Gastrocnemius medialis (tissue), 4 donors: ENCODE data around the gene CHRDL1.

Experiments
- POLR2A ChIP-seq, 2 donors: fragments of 450-650 bp; IDR thresholded peaks; one replicate each; pipeline ENCODE4 v1.6.1; 2017; ENCODE audit warnings: antibody characterized with exemption in 2 of 2, mild to moderate bottlenecking in 2 of 2, moderate library complexity in 2 of 2
- TF ChIP-seq, protein P1 (sequence below), 5 experiments: fragments of 450-650 bp in 3 of 5; fragments of 200-600 bp in 2 of 5; sonication (generic) in 2 of 5; IDR thresholded peaks in 4 of 5; conservative IDR thresholded peaks in 1 of 5; 1 replicate in 4 of 5; 2 replicates in 1 of 5; pipeline ENCODE4 v1.5.1; 2016 to 2019; ENCODE audit warnings: antibody characterized with exemption in 5 of 5, mild to moderate bottlenecking in 3 of 5, moderate library complexity in 3 of 5

DNA sequence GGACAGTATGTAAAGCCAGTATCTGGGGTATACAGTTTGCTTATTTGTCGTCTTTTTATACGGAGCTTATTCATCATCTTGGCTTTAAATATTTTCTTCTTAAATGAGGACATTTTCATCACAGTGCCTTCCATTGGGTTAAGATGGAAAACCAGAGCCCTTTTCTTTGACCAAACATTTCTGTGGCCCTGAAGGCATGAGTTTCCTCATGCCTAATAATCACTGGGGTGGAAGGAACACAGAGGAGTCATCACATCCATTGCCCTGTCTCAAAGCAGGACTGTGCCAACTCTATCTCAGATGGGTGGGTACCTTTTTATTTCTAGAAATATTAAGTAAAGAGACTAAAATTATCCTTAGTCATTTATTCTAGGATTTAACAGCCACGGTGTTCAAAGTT, 40.0 kb downstream of the CHRDL1 start:
- TF ChIP-seq, protein P1, sequence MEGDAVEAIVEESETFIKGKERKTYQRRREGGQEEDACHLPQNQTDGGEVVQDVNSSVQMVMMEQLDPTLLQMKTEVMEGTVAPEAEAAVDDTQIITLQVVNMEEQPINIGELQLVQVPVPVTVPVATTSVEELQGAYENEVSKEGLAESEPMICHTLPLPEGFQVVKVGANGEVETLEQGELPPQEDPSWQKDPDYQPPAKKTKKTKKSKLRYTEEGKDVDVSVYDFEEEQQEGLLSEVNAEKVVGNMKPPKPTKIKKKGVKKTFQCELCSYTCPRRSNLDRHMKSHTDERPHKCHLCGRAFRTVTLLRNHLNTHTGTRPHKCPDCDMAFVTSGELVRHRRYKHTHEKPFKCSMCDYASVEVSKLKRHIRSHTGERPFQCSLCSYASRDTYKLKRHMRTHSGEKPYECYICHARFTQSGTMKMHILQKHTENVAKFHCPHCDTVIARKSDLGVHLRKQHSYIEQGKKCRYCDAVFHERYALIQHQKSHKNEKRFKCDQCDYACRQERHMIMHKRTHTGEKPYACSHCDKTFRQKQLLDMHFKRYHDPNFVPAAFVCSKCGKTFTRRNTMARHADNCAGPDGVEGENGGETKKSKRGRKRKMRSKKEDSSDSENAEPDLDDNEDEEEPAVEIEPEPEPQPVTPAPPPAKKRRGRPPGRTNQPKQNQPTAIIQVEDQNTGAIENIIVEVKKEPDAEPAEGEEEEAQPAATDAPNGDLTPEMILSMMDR (IDR thresholded peaks at IDR 0.05 in 4 of 5, conservative IDR thresholded peaks at IDR 0.05 in 1 of 5) = no peak
- TF ChIP-seq POLR2A (IDR thresholded peaks at IDR 0.05) = no peak
